Fibroblast of lung (primary cell): ENCODE data around the gene MYRIP.

Source experiments
- EZH2 ChIP-seq: IDR thresholded peaks from 2 replicates; pipeline ENCODE4 v1.5.1; 2012; ENCODE audit warnings: low read length, control low read depth, mild to moderate bottlenecking; ENCODE audit errors: missing control alignments
- TF ChIP-seq, protein P1 (sequence below), 2 donors: IDR thresholded peaks in 1 of 2; conservative IDR thresholded peaks in 1 of 2; 1 replicate in 1 of 2; 2 replicates in 1 of 2; pipeline ENCODE4 v1.5.1; 2011 to 2012; ENCODE audit warnings: low read length in 2 of 2, control low read depth in 1 of 2, inconsistent platforms in 1 of 2, low read depth in 1 of 2, mild to moderate bottlenecking in 1 of 2

DNA sequence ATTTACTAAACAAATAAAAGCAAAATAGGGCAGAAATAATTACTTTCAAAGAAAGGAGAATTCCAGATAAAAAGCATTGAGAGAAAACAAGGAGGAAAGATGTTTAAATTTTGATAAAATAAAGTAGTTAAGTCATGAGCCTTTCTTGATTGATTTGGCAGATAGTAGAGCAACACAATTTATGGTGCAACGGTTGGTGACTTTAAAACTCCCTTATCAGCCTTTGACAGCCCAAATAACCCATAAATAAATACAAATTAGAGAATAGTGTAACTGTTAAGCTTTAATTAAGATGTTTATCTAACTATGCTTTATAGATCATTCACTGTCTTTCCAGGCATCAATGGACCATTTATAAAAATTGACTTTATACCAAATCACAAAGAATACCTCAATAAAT lies 446.1 kb downstream of the MYRIP start:
- no peak for TF ChIP-seq EZH2
- TF ChIP-seq, protein P1, sequence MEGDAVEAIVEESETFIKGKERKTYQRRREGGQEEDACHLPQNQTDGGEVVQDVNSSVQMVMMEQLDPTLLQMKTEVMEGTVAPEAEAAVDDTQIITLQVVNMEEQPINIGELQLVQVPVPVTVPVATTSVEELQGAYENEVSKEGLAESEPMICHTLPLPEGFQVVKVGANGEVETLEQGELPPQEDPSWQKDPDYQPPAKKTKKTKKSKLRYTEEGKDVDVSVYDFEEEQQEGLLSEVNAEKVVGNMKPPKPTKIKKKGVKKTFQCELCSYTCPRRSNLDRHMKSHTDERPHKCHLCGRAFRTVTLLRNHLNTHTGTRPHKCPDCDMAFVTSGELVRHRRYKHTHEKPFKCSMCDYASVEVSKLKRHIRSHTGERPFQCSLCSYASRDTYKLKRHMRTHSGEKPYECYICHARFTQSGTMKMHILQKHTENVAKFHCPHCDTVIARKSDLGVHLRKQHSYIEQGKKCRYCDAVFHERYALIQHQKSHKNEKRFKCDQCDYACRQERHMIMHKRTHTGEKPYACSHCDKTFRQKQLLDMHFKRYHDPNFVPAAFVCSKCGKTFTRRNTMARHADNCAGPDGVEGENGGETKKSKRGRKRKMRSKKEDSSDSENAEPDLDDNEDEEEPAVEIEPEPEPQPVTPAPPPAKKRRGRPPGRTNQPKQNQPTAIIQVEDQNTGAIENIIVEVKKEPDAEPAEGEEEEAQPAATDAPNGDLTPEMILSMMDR (conservative IDR thresholded peaks at IDR 0.05 in 1 of 2, IDR thresholded peaks at IDR 0.05 in 1 of 2; ENCODE audit: low read depth in 1 of 2, low read length in 2 of 2), result no peak
